NT2/D1 (cell line): ENCODE measurements around the gene CDH9.

Source experiments
- SUZ12 ChIP-seq: IDR thresholded peaks from 2 replicates; pipeline ENCODE4 v1.6.1; 2011; ENCODE audit not compliant: insufficient read length, insufficient read depth; ENCODE audit errors: extremely low read depth
- YY1 ChIP-seq: IDR thresholded peaks from 2 replicates; pipeline ENCODE4 v1.6.1; 2011; ENCODE audit not compliant: insufficient read length, insufficient read depth
- ZNF274 ChIP-seq: IDR thresholded peaks from 2 replicates; pipeline ENCODE4 v1.6.1; 2011; ENCODE audit warnings: mild to moderate bottlenecking, low read depth, low read length

GRCh38 chr5:27062451-27062850 lies 24.1 kb upstream of the CDH9 start:
- TF ChIP-seq SUZ12 (no peak), ZNF274 (no peak), YY1 (no peak)
